Testis (tissue), 3 donors: ENCODE results near the gene SLC6A9. TPM values are rescaled to one million over a fixed set of nuclear protein-coding genes. Genes with fewer than 3 reads are reported as not detected.

Experiments used
- DNase-seq: peaks from one replicate; pipeline ENCODE4 v3.0.0-alpha.2; 2019
- H3K27ac ChIP-seq, 2 donors: fragments of 200-600 bp; sonication (generic); one replicate each; pipeline ENCODE4 v1.5.1; 2019
- H3K27me3 ChIP-seq: fragments of 200-600 bp; sonication (generic); one replicate; pipeline ENCODE4 v1.5.1; 2019
- H3K36me3 ChIP-seq: fragments of 200-600 bp; sonication (generic); one replicate; pipeline ENCODE4 v1.5.1; 2017; ENCODE audit warnings: low read depth; ENCODE audit errors: missing control alignments
- H3K4me1 ChIP-seq: fragments of 200-600 bp; sonication (generic); one replicate; pipeline ENCODE4 v1.5.1; 2019
- H3K4me3 ChIP-seq, 2 donors: fragments of 200-600 bp; sonication (generic); one replicate each; pipeline ENCODE4 v1.5.1; 2017 to 2019
- H3K9me3 ChIP-seq: fragments of 200-600 bp; sonication (generic); one replicate; pipeline ENCODE4 v1.5.1; 2017
- POLR2A ChIP-seq: fragments of 450-650 bp; IDR thresholded peaks from one replicate; pipeline ENCODE4 v1.6.1; 2017; ENCODE audit warnings: antibody characterized with exemption, mild to moderate bottlenecking, moderate library complexity
- WGBS, 2 donors: methylation state at CpG; one replicate each; pipeline ENCODE4 v1.1.5; 2018; 5-methylcytosine and 5-hydroxymethylcytosine counted together
- intact Hi-C: fragments of 100-400 bp; cut with DNase I; formaldehyde crosslinking; loops from one replicate; pipeline ENCODE4 v1.15.1; 2023; ENCODE audit warnings: low total_unique reads
- polyA plus RNA-seq: library from polyadenylated mRNA; stranded (reverse); fragments of 350-450 nt; fragmentation: Illumina TruSeq; extraction: RNeasy Lipid Tissue Mini Kit (QIAGEN cat#74804); gene quantifications from one replicate; pipeline ENCODE4 v1.2.3, GENCODE V29; 2014; ENCODE audit warnings: low read depth, low replicate concordance; ENCODE audit not compliant: insufficient read depth
- total RNA-seq, 2 donors: library from RNA; depleted of rRNA; stranded (reverse); fragments of >200 nt; gene quantifications; one replicate each; pipeline ENCODE4 v1.2.3, GENCODE V29; 2016
- TF ChIP-seq, protein P1 (sequence below), 3 experiments: fragments of 450-650 bp in 2 of 3; fragments of 200-600 bp in 1 of 3; sonication (generic) in 1 of 3; IDR thresholded peaks; one replicate each; pipeline ENCODE4 v1.5.1; 2016 to 2019; ENCODE audit warnings: antibody characterized with exemption in 3 of 3, mild to moderate bottlenecking in 2 of 3, moderate library complexity in 1 of 3

SLC6A9 gene
- total and polyA plus RNA-seq, 3 donors from 2014 or later = 1.2 to 2.3 (median 1.7) TPM

DNA sequence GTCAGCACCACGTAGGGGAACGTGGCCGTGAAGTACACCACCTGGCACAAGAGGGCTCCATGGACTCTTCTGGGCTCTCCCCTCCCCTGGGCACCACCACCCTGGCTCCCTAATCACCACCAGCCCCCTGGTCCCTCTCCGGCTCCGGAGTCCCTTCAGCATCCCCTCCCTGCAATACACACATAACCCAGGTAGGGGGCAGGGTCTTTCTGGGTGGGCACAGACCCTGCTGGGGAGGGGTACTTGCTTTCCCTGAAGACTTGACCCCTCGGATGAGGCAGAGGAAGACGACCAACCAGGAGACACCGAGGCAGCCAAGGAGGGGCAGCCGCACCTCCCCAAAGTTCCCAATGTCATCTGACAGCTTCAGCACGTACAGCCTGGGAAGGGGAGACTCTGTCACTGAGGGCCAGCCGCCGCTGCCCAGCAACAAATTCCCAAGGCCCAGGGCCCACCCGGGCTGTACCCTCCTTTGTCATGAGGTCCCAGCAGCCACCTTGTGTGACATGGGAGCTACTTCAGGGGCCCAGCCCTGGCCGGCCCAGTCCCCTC lies 28.6 kb downstream of the SLC6A9 start:
- WGBS, 2 donors = 83 to 91% methylated on average over 2 to 14 of the region's 14 CpGs
- Histone ChIP-seq H3K27ac (no peak overlapping the region), H3K4me3 (no peak overlapping the region), H3K27me3 (no peaks in the 10 kb centered on the region), H3K36me3 (no peaks in the 10 kb centered on the region), H3K9me3 (no peaks in the 10 kb centered on the region), H3K4me1 (peaks cover 5% of the 10 kb centered on the region)
- DNase-seq = no peak
- intact Hi-C loops = no loop called here
- no peak for TF ChIP-seq POLR2A
- TF ChIP-seq, protein P1, sequence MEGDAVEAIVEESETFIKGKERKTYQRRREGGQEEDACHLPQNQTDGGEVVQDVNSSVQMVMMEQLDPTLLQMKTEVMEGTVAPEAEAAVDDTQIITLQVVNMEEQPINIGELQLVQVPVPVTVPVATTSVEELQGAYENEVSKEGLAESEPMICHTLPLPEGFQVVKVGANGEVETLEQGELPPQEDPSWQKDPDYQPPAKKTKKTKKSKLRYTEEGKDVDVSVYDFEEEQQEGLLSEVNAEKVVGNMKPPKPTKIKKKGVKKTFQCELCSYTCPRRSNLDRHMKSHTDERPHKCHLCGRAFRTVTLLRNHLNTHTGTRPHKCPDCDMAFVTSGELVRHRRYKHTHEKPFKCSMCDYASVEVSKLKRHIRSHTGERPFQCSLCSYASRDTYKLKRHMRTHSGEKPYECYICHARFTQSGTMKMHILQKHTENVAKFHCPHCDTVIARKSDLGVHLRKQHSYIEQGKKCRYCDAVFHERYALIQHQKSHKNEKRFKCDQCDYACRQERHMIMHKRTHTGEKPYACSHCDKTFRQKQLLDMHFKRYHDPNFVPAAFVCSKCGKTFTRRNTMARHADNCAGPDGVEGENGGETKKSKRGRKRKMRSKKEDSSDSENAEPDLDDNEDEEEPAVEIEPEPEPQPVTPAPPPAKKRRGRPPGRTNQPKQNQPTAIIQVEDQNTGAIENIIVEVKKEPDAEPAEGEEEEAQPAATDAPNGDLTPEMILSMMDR (IDR thresholded peaks at IDR 0.05) = no peak

GRCh38 chr1:44002165-44002564 lies 29.1 kb downstream of the SLC6A9 start:
- WGBS, 2 donors = 87 to 88% methylated on average over 5 to 8 of the region's 8 CpGs
- intact Hi-C loops = no loop called here
- H3K27me3 ChIP-seq = no peaks in the 10 kb centered on the region
- no peaks in the 10 kb centered on the region for H3K36me3 ChIP-seq
- H3K27ac ChIP-seq = no peak overlapping the region
- peaks cover 5% of the 10 kb centered on the region for H3K4me1 ChIP-seq
- TF ChIP-seq, protein P1 (IDR thresholded peaks at IDR 0.05) = no peak
- no peak for TF ChIP-seq POLR2A
- DNase-seq = no peak
- no peak overlapping the region for H3K4me3 ChIP-seq
- H3K9me3 ChIP-seq = no peaks in the 10 kb centered on the region

GRCh38 chr1:44000122-44000665 lies 31.1 kb downstream of the SLC6A9 start:
- no peaks in the 10 kb centered on the region for H3K9me3 ChIP-seq
- WGBS, 2 donors = 64 to 88% methylated on average over 4 to 8 of the region's 8 CpGs
- intact Hi-C loops = no loop called here

GRCh38 chr1:43999455-43999854 lies 31.8 kb downstream of the SLC6A9 start:
- DNase-seq = peak; percentile 60
- H3K27me3 ChIP-seq = no peaks in the 10 kb centered on the region
- intact Hi-C loops = no loop called here
- H3K4me3 ChIP-seq = no peak overlapping the region
- H3K9me3 ChIP-seq = no peaks in the 10 kb centered on the region
- H3K27ac ChIP-seq = no peak overlapping the region
- 68 to 74% methylated on average over 5 to 8 of the region's 8 CpGs for WGBS, 2 donors
- TF ChIP-seq POLR2A = no peak
- TF ChIP-seq, protein P1 (IDR thresholded peaks at IDR 0.05) = no peak
- no peaks in the 10 kb centered on the region for H3K36me3 ChIP-seq
- peaks cover 5% of the 10 kb centered on the region for H3K4me1 ChIP-seq

More at GRCh38 chr1:44000122-44000665, 31.1 kb downstream of the SLC6A9 start:
- no peak for TF ChIP-seq POLR2A
- TF ChIP-seq, protein P1 (IDR thresholded peaks at IDR 0.05) = no peak
- no peak for DNase-seq
- Histone ChIP-seq H3K4me1 (peaks cover 5% of the 10 kb centered on the region), H3K36me3 (no peaks in the 10 kb centered on the region), H3K4me3 (no peak overlapping the region), H3K27ac (no peak overlapping the region), H3K27me3 (no peaks in the 10 kb centered on the region)

- peaks cover 5% of the 10 kb centered on the region for H3K4me1 ChIP-seq
- no peak overlapping the region for H3K27ac ChIP-seq
- TF ChIP-seq, protein P1 (IDR thresholded peaks at IDR 0.05) = no peak
- TF ChIP-seq POLR2A = no peak
- no peaks in the 10 kb centered on the region for H3K36me3 ChIP-seq
- intact Hi-C loops = no loop called here
- no peak overlapping the region for H3K4me3 ChIP-seq
- H3K27me3 ChIP-seq = no peaks in the 10 kb centered on the region
- DNase-seq = no peak
- no peaks in the 10 kb centered on the region for H3K9me3 ChIP-seq
- 85 to 90% methylated on average over 11 of the region's 11 CpGs for WGBS, 2 donors
Observed at GRCh38 chr1:43998000-43998378, 33.3 kb downstream of the SLC6A9 start.
